GM21423 (cell line): ENCODE measurements around the gene HECTD3.
"Not testable (repeated sequence)": the region's sequence is repeated elsewhere in the genome, so short reads cannot be mapped to it uniquely, and the experiment has no call there.

Source experiments
- ATAC-seq: cut with Tn5 transposase; IDR thresholded peaks from one replicate; pipeline ENCODE4 v1.9.1; 2021; ENCODE audit warnings: mild to moderate bottlenecking, moderate library complexity; ENCODE audit not compliant: unreplicated experiment

The HECTD3 gene

GRCh38 chr1:44994309-44994898 is 16.7 kb downstream of the HECTD3 start:
- ATAC-seq, result no peak

GRCh38 chr1:44988531-44989156 is 22.5 kb downstream of the HECTD3 start:
- ATAC-seq, result no peak

GRCh38 chr1:44985747-44986359 is 25.3 kb downstream of the HECTD3 start:
- ATAC-seq, result no peak

- not testable (repeated sequence) for ATAC-seq
Measured at GRCh38 chr1:44977372-44977771, 33.8 kb downstream of the HECTD3 start.

- no peak for ATAC-seq
Measured at GRCh38 chr1:44976252-44976651, 34.9 kb downstream of the HECTD3 start.

GRCh38 chr1:44973645-44974044 is 37.5 kb downstream of the HECTD3 start:
- ATAC-seq, result no peak

- no peak for ATAC-seq
Measured at GRCh38 chr1:44970317-44970716, 40.8 kb downstream of the HECTD3 start.

GRCh38 chr1:44964396-44964795 is 46.7 kb downstream of the HECTD3 start:
- ATAC-seq, result no peak

- no peak for ATAC-seq
Measured at GRCh38 chr1:44962729-44963128, 48.4 kb downstream of the HECTD3 start.

GRCh38 chr1:44962022-44962421 is 49.1 kb downstream of the HECTD3 start:
- not testable (repeated sequence) for ATAC-seq

- not testable (repeated sequence) for ATAC-seq
Measured at GRCh38 chr1:44957566-44957965, 53.6 kb downstream of the HECTD3 start.

GRCh38 chr1:44956077-44956476 is 55.0 kb downstream of the HECTD3 start:
- not testable (repeated sequence) for ATAC-seq
